Right cardiac atrium (tissue), 5 donors: ENCODE data around the gene FNBP1L. TPM values are rescaled to one million over a fixed set of nuclear protein-coding genes. Genes with fewer than 3 reads are reported as not detected.

Experiments used
- ATAC-seq, 2 donors: fragments of 200-7000 bp; cut with Tn5 transposase; one replicate each; pipeline versions ENCODE4 v1.8.0 to v1.9.1; 2020; ENCODE audit warnings: moderate library complexity in 2 of 2, mild to moderate bottlenecking in 1 of 2
- DNase-seq, 3 donors: peaks; one replicate each; pipeline ENCODE4 v3.0.0-alpha.2; 2020
- H3K27ac ChIP-seq: one replicate; pipeline ENCODE4 v1.5.1; 2013; ENCODE audit warnings: mild to moderate bottlenecking, low read length, control low read depth, moderate library complexity
- H3K27me3 ChIP-seq: one replicate; pipeline ENCODE4 v1.6.1; 2013; ENCODE audit not compliant: control insufficient read depth, insufficient read depth
- H3K4me1 ChIP-seq: one replicate; pipeline ENCODE4 v1.6.1; 2013; ENCODE audit warnings: low read length; ENCODE audit not compliant: control insufficient read depth, insufficient read depth
- H3K4me3 ChIP-seq: one replicate; pipeline ENCODE4 v1.5.1; 2013; ENCODE audit warnings: low read length, control low read depth
- H3K9me3 ChIP-seq: one replicate; pipeline ENCODE4 v1.6.1; 2013; ENCODE audit warnings: low read length; ENCODE audit not compliant: control insufficient read depth
- WGBS: extraction: QIAGEN DNeasy Blood & Tissue Kit; methylation state at CpG from one replicate; pipeline ENCODE4 v1.1.7; 2013; 5-methylcytosine and 5-hydroxymethylcytosine counted together
- intact Hi-C, 4 donors: fragments of 100-400 bp; cut with DNase I; formaldehyde crosslinking; loops; one replicate each; pipeline versions ENCODE4 v1.11.0 to v1.14.0; 2022 to 2023
- polyA plus RNA-seq: library from polyadenylated mRNA; stranded (reverse); fragments of 200-250 nt; gene quantifications from one replicate; pipeline ENCODE4 v1.2.3, GENCODE V29; 2013
- total RNA-seq, 4 donors: library from RNA; stranded (reverse); fragmentation: NEBNext Ultra II Directional; extraction: Animal tissue kit (Norgen Biotek cat#: 25700); gene quantifications; one replicate each; pipeline ENCODE4 v1.2.1, GENCODE V29; 2021
- donor health status: healthy with polysubstance abuse.
- donor health status: DM: no; HTN: yes; CAD: no.
- donor health status: DM: no; HTN: no; CAD: no.
- donor health status: DM: no; HTN: yes; CAD: no; lungs with severe emphysema.
- donor health status: DM: yes; HTN: yes; CAD: no.

Gene FNBP1L
- total and polyA plus RNA-seq, 5 donors, result 13.1 to 21.8 (median 18.3) TPM

- no peaks in the 10 kb centered on the region for H3K27me3 ChIP-seq
- DNase-seq (no peak), ATAC-seq (peak; percentile 43 to 56)
- WGBS, result 72% methylated on average over 5 of the region's 5 CpGs
- no peak overlapping the region for H3K27ac ChIP-seq
- no peaks in the 10 kb centered on the region for H3K9me3 ChIP-seq
- no peak overlapping the region for H3K4me3 ChIP-seq
- intact Hi-C loops, result loop anchor here (10.0 kb wide), 2 partner anchors 129 to 411 kb away; no protein-coding TSS in a partner anchor
- H3K4me1 ChIP-seq, result no peaks in the 10 kb centered on the region
Observed at GRCh38 chr1:93433407-93433961, 14.4 kb upstream of the FNBP1L start.

- no peaks in the 10 kb centered on the region for H3K27me3 ChIP-seq
- intact Hi-C loops, result loop anchor here (10.0 kb wide), 2 partner anchors 129 to 411 kb away; no protein-coding TSS in a partner anchor
- ATAC-seq (peak in 1 of 2 donors; percentile 14), DNase-seq (no peak)
- 92% methylated on average over 3 of the region's 3 CpGs for WGBS
- no peak overlapping the region for H3K4me3 ChIP-seq
- no peaks in the 10 kb centered on the region for H3K4me1 ChIP-seq
- no peak overlapping the region for H3K27ac ChIP-seq
- H3K9me3 ChIP-seq, result no peaks in the 10 kb centered on the region
Observed at GRCh38 chr1:93434088-93434487, 13.8 kb upstream of the FNBP1L start.

- Histone ChIP-seq H3K4me3 (no peak overlapping the region), H3K4me1 (no peaks in the 10 kb centered on the region), H3K9me3 (no peaks in the 10 kb centered on the region), H3K27ac (no peak overlapping the region), H3K27me3 (no peaks in the 10 kb centered on the region)
- peak; percentile 20 to 31 for ATAC-seq
- no peak for DNase-seq
- WGBS, result 78% methylated on average over 5 of the region's 5 CpGs
- intact Hi-C loops, result loop anchor here (5.0 to 10.0 kb wide), 4 partner anchors 130 to 412 kb away; no protein-coding TSS in a partner anchor
Observed at GRCh38 chr1:93434987-93435386, 12.9 kb upstream of the FNBP1L start.

- WGBS, result 78% methylated on average over 4 of the region's 4 CpGs
- peak in 1 of 2 donors; percentile 17 for ATAC-seq
Observed at GRCh38 chr1:93435443-93435842, 12.5 kb upstream of the FNBP1L start.

GRCh38 chr1:93436496-93436895, 11.4 kb upstream of the FNBP1L start:
- no peaks in the 10 kb centered on the region for H3K4me1 ChIP-seq
- no peak overlapping the region for H3K27ac ChIP-seq
- DNase-seq (no peak), ATAC-seq (no peak)
- no peak overlapping the region for H3K4me3 ChIP-seq
- 71% methylated on average over 1 of the region's 1 CpG for WGBS
- intact Hi-C loops, result loop anchor here (5.0 to 10.0 kb wide), 4 partner anchors 132 to 411 kb away; no protein-coding TSS in a partner anchor
- no peaks in the 10 kb centered on the region for H3K27me3 ChIP-seq
- no peaks in the 10 kb centered on the region for H3K9me3 ChIP-seq

More at GRCh38 chr1:93435443-93435842, 12.5 kb upstream of the FNBP1L start:
- Histone ChIP-seq H3K27me3 (no peaks in the 10 kb centered on the region), H3K4me3 (no peak overlapping the region), H3K9me3 (no peaks in the 10 kb centered on the region), H3K27ac (no peak overlapping the region), H3K4me1 (no peaks in the 10 kb centered on the region)
- DNase-seq, result no peak
- intact Hi-C loops, result loop anchor here (5.0 to 10.0 kb wide), 4 partner anchors 131 to 412 kb away; no protein-coding TSS in a partner anchor

- DNase-seq (no peak), ATAC-seq (peak in 1 of 2 donors; percentile 45)
- 47% methylated on average over 4 of the region's 4 CpGs for WGBS
- no peaks in the 10 kb centered on the region for H3K9me3 ChIP-seq
- no peak overlapping the region for H3K27ac ChIP-seq
- intact Hi-C loops, result loop anchor here (5.0 to 10.0 kb wide), 4 partner anchors 133 to 409 kb away; no protein-coding TSS in a partner anchor
- no peaks in the 10 kb centered on the region for H3K27me3 ChIP-seq
- no peak overlapping the region for H3K4me3 ChIP-seq
- H3K4me1 ChIP-seq, result no peaks in the 10 kb centered on the region
Observed at GRCh38 chr1:93437976-93438605, 9.8 kb upstream of the FNBP1L start.

- no peak overlapping the region for H3K27ac ChIP-seq
- DNase-seq (no peak), ATAC-seq (no peak)
- intact Hi-C loops, result loop anchor here (5.0 to 10.0 kb wide), 4 partner anchors 134 to 409 kb away; no protein-coding TSS in a partner anchor
- H3K4me1 ChIP-seq, result no peaks in the 10 kb centered on the region
- WGBS, result 82% methylated on average over 3 of the region's 3 CpGs
- no peaks in the 10 kb centered on the region for H3K9me3 ChIP-seq
- no peaks in the 10 kb centered on the region for H3K27me3 ChIP-seq
- no peak overlapping the region for H3K4me3 ChIP-seq
Observed at GRCh38 chr1:93438716-93439115, 9.2 kb upstream of the FNBP1L start.

GRCh38 chr1:93440272-93440671, 7.6 kb upstream of the FNBP1L start:
- no peaks in the 10 kb centered on the region for H3K9me3 ChIP-seq
- no peaks in the 10 kb centered on the region for H3K27me3 ChIP-seq
- intact Hi-C loops, result loop anchor here in 2 of 4 donors (10.0 kb wide), 2 partner anchors 185 to 375 kb away; no protein-coding TSS in a partner anchor
- no peaks in the 10 kb centered on the region for H3K4me1 ChIP-seq
- no peak for DNase-seq
- WGBS, result 87% methylated on average over 4 of the region's 4 CpGs
- no peak for ATAC-seq
- no peak overlapping the region for H3K27ac ChIP-seq
- no peak overlapping the region for H3K4me3 ChIP-seq

GRCh38 chr1:93440706-93441105, 7.2 kb upstream of the FNBP1L start:
- Histone ChIP-seq H3K4me1 (no peaks in the 10 kb centered on the region), H3K4me3 (no peak overlapping the region), H3K9me3 (no peaks in the 10 kb centered on the region), H3K27ac (no peak overlapping the region), H3K27me3 (no peaks in the 10 kb centered on the region)
- 92% methylated on average over 4 of the region's 4 CpGs for WGBS
- no peak for DNase-seq
- no peak for ATAC-seq
- intact Hi-C loops, result loop anchor here in 2 of 4 donors (10.0 kb wide), 2 partner anchors 184 to 374 kb away; no protein-coding TSS in a partner anchor

GRCh38 chr1:93441589-93441988, 6.3 kb upstream of the FNBP1L start:
- H3K4me1 ChIP-seq, result no peaks in the 10 kb centered on the region
- DNase-seq, result no peak
- no peaks in the 10 kb centered on the region for H3K9me3 ChIP-seq
- H3K27ac ChIP-seq, result no peak overlapping the region
- no peak for ATAC-seq
- intact Hi-C loops, result loop anchor here in 2 of 4 donors (10.0 kb wide), 2 partner anchors 183 to 373 kb away; no protein-coding TSS in a partner anchor
- no peaks in the 10 kb centered on the region for H3K27me3 ChIP-seq
- H3K4me3 ChIP-seq, result no peak overlapping the region

- DNase-seq (peak in 1 of 3 donors; percentile 61), ATAC-seq (no peak)
- WGBS, result 65% methylated on average over 11 of the region's 11 CpGs
- no peaks in the 10 kb centered on the region for H3K27me3 ChIP-seq
- H3K9me3 ChIP-seq, result no peaks in the 10 kb centered on the region
- intact Hi-C loops, result loop anchor here in 2 of 4 donors (10.0 kb wide), 2 partner anchors 183 to 373 kb away; no protein-coding TSS in a partner anchor
- no peak overlapping the region for H3K4me3 ChIP-seq
- peaks cover 2% of the 10 kb centered on the region for H3K4me1 ChIP-seq
- H3K27ac ChIP-seq, result no peak overlapping the region
Observed at GRCh38 chr1:93442008-93442666, 5.8 kb upstream of the FNBP1L start.
